Measurements from ENCODE around the gene KCNAB2.

KCNAB2 gene

GRCh38 chr1:6029351-6029750 is 16.3 kb upstream of the KCNAB2 start:
- DNase-seq (ENCODE audit: low read depth in 1 of 2, low spot score in 1 of 2), result no peak
- TF ChIP-seq POLR2AphosphoS5 (IDR thresholded peaks at IDR 0.05; ENCODE audit: low read depth) (no peak), GABPA (IDR thresholded peaks at IDR 0.05; ENCODE audit: low read depth) (no peak), REST (IDR thresholded peaks at IDR 0.05; ENCODE audit: insufficient replicate concordance, low read depth) (no peak), SPI1 (IDR thresholded peaks at IDR 0.05; ENCODE audit: borderline replicate concordance, low read depth) (no peak)
- Histone ChIP-seq H3K4me3 (replicated peaks; ENCODE audit: insufficient read depth, low read length) (peak overlapping the region; percentile 83), H3K27me3 (ENCODE audit: insufficient read depth, poor library complexity, severe bottlenecking) (no peaks in the 10 kb centered on the region), H3K27ac (replicated peaks) (peak overlapping the region; percentile 94)

- TF ChIP-seq POLR2AphosphoS5 (IDR thresholded peaks at IDR 0.05; ENCODE audit: low read depth) (no peak), SPI1 (IDR thresholded peaks at IDR 0.05; ENCODE audit: borderline replicate concordance, low read depth) (no peak), GABPA (IDR thresholded peaks at IDR 0.05; ENCODE audit: low read depth) (no peak)
- Histone ChIP-seq H3K4me3 (replicated peaks; ENCODE audit: insufficient read depth, low read length) (peak overlapping the region; percentile 83), H3K27ac (replicated peaks) (peak overlapping the region; percentile 94), H3K27me3 (ENCODE audit: insufficient read depth, poor library complexity, severe bottlenecking) (no peaks in the 10 kb centered on the region)
- DNase-seq (ENCODE audit: low read depth in 1 of 2, low spot score in 1 of 2), result peak in 1 of 2 experiments; percentile 23
Measured at GRCh38 chr1:6030132-6030531, 15.6 kb upstream of the KCNAB2 start.

- TF ChIP-seq SPI1 (IDR thresholded peaks at IDR 0.05; ENCODE audit: borderline replicate concordance, low read depth), result no peak
- TF ChIP-seq GABPA (IDR thresholded peaks at IDR 0.05; ENCODE audit: low read depth), result no peak
- TF ChIP-seq CTCF (IDR thresholded peaks at IDR 0.05; ENCODE audit: insufficient read depth, low read length), result no peak
- TF ChIP-seq POLR2AphosphoS5 (IDR thresholded peaks at IDR 0.05; ENCODE audit: low read depth), result no peak
- TF ChIP-seq REST (IDR thresholded peaks at IDR 0.05; ENCODE audit: insufficient replicate concordance, low read depth), result no peak
- H3K4me3 ChIP-seq (replicated peaks; ENCODE audit: insufficient read depth, low read length), result peak overlapping the region; percentile 83
- no peaks in the 10 kb centered on the region for H3K27me3 ChIP-seq (ENCODE audit: insufficient read depth, poor library complexity, severe bottlenecking)
- H3K27ac ChIP-seq (replicated peaks), result 0 out of 2 replicates have a peak overlapping the region, but pooled peaks have one; percentile 94
- DNase-seq (ENCODE audit: low read depth in 1 of 2, low spot score in 1 of 2), result no peak
Measured at GRCh38 chr1:6030547-6031261, 15.0 kb upstream of the KCNAB2 start.

- peak; percentile 56; the same call in 1 of the 2 replicates for TF ChIP-seq POLR2AphosphoS5 (IDR thresholded peaks at IDR 0.05; ENCODE audit: low read depth)
- TF ChIP-seq GABPA (IDR thresholded peaks at IDR 0.05; ENCODE audit: low read depth), result no peak
- TF ChIP-seq SPI1 (IDR thresholded peaks at IDR 0.05; ENCODE audit: borderline replicate concordance, low read depth), result no peak
- DNase-seq (ENCODE audit: low read depth in 1 of 2, low spot score in 1 of 2), result no peak
- Histone ChIP-seq H3K27ac (replicated peaks) (no peak overlapping the region), H3K4me3 (replicated peaks; ENCODE audit: insufficient read depth, low read length) (no peak overlapping the region), H3K27me3 (ENCODE audit: insufficient read depth, poor library complexity, severe bottlenecking) (no peaks in the 10 kb centered on the region)
Measured at GRCh38 chr1:6033124-6033523, 12.6 kb upstream of the KCNAB2 start.

GRCh38 chr1:6033986-6034749 is 11.5 kb upstream of the KCNAB2 start:
- H3K27ac ChIP-seq (replicated peaks), result peak overlapping the region; percentile 15; the same call in 1 of the 2 replicates
- TF ChIP-seq REST (IDR thresholded peaks at IDR 0.05; ENCODE audit: insufficient replicate concordance, low read depth), result no peak
- TF ChIP-seq CTCF (IDR thresholded peaks at IDR 0.05; ENCODE audit: insufficient read depth, low read length), result peak; percentile 61
- TF ChIP-seq POLR2AphosphoS5 (IDR thresholded peaks at IDR 0.05; ENCODE audit: low read depth), result no peak
- TF ChIP-seq SPI1 (IDR thresholded peaks at IDR 0.05; ENCODE audit: borderline replicate concordance, low read depth), result no peak
- no peak for TF ChIP-seq GABPA (IDR thresholded peaks at IDR 0.05; ENCODE audit: low read depth)
- H3K4me3 ChIP-seq (replicated peaks; ENCODE audit: insufficient read depth, low read length), result no peak overlapping the region
- DNase-seq (ENCODE audit: low read depth in 1 of 2, low spot score in 1 of 2), result peak in 1 of 2 experiments; percentile 36
- no peaks in the 10 kb centered on the region for H3K27me3 ChIP-seq (ENCODE audit: insufficient read depth, poor library complexity, severe bottlenecking)

Measured in HL-60 (cell line).